HG02970 (cell line): ENCODE measurements around the gene PYDC1.
"Not testable (repeated sequence)": the region's sequence is repeated elsewhere in the genome, so short reads cannot be mapped to it uniquely, and the experiment has no call there.

Source experiments
- ATAC-seq: cut with Tn5 transposase; IDR thresholded peaks from one replicate; pipeline ENCODE4 v1.9.1; 2021; ENCODE audit warnings: mild to moderate bottlenecking, moderate library complexity, moderate number of reproducible peaks; ENCODE audit not compliant: unreplicated experiment, low FRiP score

The PYDC1 gene

GRCh38 chr16:31216422-31217135 lies at the start of gene PYDC1:
PYDC1 (minus strand) TSS chr16:31217135; CDS start chr16:31217028, 107 bp downstream.
- ATAC-seq = no peak

- ATAC-seq = peak; percentile 76
These were observed 48.7 kb upstream of the PYDC1 start for GRCh38 chr16:31265329-31266245.

- no peak for ATAC-seq
These were observed 45.1 kb upstream of the PYDC1 start for GRCh38 chr16:31262084-31262483.

GRCh38 chr16:31260136-31260931 lies 43.4 kb upstream of the PYDC1 start:
- no peak for ATAC-seq

GRCh38 chr16:31258366-31258765 lies 41.4 kb upstream of the PYDC1 start:
- ATAC-seq = no peak

GRCh38 chr16:31256466-31256865 lies 39.5 kb upstream of the PYDC1 start:
- no peak for ATAC-seq

GRCh38 chr16:31253642-31254045 lies 36.7 kb upstream of the PYDC1 start:
- ATAC-seq = no peak

DNA sequence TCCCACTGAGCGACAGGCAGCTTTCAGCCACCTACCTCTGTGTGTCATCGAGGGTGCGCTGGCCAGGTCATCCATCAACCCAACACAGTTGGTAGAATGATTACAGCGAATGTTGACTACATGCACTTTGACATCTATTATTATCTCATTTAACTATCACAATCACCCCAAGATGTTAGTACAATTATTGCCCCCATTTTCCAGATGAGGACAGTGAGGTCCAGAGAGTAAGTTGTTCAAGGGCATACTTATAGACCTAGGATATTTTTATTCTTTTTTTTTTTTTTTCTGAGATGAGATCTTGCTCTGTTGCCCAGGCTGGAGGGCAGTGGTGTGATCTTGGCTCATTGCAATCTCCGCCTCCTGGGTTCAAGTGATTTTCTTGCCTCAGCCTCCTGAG lies 34.5 kb upstream of the PYDC1 start:
- no peak for ATAC-seq

DNA sequence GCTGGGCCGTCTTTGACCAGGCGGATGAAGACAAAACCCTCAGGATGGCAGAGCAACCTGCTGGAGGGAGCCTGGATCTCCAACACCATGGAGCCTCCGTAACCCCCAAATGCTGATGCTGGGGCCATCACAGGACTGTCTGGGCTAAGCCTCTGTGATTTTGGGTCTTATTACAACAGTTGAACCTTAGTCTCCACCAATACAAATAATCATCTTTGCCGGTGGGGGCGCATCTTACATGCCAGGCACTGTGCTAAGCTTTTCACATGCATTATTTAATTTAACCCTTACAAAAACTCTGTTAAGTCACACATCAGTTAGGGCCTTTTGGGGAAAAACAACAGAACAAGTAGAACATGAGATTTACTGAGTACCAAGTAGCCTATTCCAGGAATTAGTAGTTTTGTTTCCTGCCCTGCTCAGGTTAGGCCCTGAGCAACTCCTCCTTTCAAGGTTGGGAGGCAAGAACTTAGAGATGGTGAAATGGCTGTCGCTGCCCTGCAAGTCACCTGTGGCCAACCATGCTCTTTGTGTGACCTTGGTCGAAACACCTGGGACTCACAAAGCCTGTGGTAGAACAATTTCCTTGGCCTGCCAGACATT lies 33.9 kb upstream of the PYDC1 start:
- no peak for ATAC-seq

DNA sequence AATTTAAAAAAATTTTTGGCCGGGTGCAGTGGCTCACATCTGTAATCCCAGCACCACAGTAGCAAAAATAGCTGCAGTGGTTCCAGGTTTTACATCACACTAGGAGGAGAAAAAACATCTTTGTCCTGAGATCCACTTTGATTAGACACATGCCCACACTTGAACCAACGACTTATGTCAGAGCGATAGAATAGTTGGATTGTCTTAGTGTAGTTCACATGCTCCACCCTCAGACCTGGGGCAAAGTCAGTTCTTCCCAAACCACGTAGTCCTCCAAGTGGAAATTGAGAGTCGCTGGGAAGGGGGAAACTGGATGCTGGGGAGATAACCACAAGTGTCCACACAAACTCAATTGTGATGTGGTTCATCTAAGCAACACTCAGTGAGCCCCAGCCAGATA lies 31.4 kb upstream of the PYDC1 start:
- no peak for ATAC-seq

DNA sequence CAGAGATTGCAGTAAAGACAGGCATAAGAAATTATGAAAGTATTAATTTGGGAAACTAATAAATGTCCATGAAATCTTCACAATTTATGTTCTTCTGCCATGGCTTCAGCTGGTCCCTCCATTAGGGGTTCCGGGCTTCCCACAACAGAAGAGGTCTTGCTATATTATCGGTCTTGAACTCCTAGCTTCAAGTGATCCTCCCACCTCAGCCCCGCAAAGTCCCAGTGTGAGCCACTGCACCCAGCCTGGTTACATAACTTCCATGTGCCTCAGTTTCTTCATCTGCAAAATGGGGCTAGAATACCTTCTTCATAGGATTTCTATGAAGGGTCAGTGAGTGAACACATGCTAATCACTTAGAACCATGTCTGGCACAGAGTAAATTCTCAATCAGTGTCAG lies 29.4 kb upstream of the PYDC1 start:
- ATAC-seq = no peak

- not testable (repeated sequence) for ATAC-seq
These were observed 28.7 kb upstream of the PYDC1 start for GRCh38 chr16:31245598-31245997.

DNA sequence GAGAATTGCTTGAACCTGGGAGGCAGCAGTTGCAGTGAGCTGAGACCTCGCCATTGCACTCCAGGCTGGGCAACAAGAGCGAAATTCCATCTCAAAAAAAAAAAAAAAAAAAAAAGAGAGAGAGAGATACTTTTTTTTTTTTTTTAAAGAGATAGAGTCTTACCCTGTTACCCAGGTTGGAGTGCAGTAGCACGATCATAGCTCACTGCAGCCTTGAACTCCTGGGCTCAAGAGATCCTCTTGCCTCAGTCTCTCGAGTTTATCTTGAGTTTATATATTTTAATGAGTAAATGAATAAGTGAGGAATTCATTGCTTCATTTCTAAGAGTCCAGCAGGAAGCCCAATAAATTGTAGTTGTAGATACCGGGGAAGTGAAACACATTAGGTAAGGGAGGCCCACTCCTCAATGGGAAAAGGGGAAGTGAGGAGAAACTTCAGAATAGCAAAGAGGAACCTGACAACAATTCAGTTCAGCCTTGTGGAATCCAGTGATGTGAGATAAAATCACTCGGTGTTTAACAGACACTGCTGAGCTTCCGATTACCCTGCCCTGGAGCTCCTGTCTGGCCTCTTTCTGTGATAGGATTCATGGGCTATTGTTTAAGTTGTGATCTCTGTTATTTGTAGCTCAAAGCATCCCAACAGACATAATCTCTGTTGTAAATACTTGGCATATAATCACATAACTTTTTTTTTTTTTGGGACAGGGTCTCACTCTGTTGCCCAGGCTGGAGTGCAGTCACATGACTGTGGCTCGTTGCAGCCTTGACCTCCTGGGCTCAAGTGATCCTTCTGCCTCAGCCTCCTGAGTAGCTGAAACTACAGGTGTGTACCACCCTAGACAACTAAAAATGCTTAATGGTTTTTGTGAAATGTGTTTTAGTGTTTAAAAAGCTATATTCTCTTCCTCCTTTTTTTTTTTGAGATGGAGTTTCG lies 27.1 kb upstream of the PYDC1 start:
- ATAC-seq = no peak

DNA sequence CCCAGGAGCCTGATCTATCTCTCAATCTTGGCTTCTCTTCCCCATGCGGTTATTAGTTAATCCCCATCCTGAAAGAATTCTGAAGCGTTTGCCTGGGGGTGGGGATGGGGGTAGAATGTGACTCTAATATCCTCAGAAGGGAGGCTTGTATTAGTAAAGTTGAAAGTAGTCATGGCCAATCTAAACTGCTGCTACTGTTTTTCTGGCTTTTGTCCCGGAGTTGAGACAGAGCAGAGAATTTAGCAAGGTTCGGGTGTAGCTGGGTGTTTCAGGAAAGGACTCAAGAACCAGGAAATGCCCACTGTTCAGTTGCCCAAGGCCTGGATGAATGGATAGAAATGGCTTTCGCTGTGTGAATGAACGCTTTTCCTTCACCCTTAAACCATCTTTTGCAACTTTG lies 25.3 kb upstream of the PYDC1 start:
- no peak for ATAC-seq

DNA sequence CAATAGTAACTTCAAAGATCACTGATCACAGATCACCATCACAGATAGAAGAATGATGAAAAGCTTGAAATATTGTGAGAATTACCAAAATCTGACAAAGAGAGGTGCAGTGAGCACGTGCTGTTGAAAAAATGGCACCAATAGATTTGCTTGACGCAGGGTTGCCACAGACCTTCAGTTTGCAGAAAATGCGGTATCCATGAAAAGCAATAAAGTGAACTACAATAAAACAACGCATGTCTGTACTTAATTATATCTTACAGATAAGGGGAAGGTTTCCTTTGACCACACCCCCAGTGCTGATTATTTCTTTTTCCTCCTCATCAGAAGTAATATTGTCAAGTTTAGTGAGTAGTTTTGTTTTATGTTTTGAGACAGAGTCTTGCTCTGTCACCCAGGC lies 21.1 kb upstream of the PYDC1 start:
- no peak for ATAC-seq

GRCh38 chr16:31229501-31229900 lies 12.6 kb upstream of the PYDC1 start:
- no peak for ATAC-seq

DNA sequence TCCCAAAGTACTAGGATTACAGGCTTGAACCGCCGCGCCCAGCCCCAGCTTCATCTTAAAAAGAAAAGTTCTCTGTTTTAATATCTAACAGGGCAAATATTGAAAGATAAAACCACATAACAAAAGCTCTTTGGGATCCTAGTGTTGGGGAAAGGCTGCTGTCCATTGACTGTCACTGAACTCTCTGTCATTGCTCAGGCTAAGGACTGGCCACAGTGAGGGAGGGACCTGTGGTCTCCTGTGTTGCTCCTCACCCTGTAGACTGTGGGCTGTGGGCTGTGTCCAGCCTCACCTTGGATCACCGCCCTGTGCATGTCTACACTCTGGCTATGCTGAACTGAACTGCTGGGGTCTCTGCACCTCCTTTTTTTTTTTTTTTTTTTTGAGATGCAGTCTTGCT lies 11.3 kb upstream of the PYDC1 start:
- ATAC-seq = no peak

DNA sequence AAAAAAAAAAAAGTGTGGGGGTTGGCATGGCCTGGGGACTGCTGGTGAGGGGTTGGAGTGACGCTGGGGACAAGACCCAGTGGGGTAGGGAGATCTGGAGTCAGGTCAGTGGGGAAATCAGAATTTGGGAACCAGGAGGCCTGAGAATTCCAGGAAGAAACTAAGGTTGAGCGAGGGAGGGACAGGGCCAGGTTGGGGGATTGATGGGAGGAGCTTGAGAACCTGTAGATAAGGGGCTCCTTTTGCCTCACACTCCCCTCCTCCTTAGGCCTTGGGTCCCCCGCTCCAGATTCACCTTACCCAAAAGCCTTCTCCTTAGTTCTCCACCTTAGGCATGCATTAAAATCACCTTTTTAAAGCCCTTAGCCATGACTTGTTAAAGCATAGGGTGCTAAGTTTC lies 8.3 kb upstream of the PYDC1 start:
- ATAC-seq = no peak
